Neural progenitor cell (in vitro differentiated cells): ENCODE measurements around the gene NR4A3.

Experiments
- CTCF ChIP-seq: fragments of 200-600 bp; sonication (generic); IDR thresholded peaks from 2 replicates; pipeline ENCODE4 v1.5.1; 2017; ENCODE audit warnings: antibody characterized with exemption, mild to moderate bottlenecking
- EZH2 ChIP-seq: fragments of 200-600 bp; sonication (generic); IDR thresholded peaks from 2 replicates; pipeline ENCODE4 v1.6.1; 2017; ENCODE audit warnings: antibody characterized with exemption, mild to moderate bottlenecking, moderate library complexity

- TF ChIP-seq CTCF (no peak), EZH2 (no peak)
Measured at GRCh38 chr9:99773468-99774138, 48.1 kb upstream of the NR4A3 start.
